ENCODE measurements around the gene TIAM1.

The TIAM1 gene

DNA sequence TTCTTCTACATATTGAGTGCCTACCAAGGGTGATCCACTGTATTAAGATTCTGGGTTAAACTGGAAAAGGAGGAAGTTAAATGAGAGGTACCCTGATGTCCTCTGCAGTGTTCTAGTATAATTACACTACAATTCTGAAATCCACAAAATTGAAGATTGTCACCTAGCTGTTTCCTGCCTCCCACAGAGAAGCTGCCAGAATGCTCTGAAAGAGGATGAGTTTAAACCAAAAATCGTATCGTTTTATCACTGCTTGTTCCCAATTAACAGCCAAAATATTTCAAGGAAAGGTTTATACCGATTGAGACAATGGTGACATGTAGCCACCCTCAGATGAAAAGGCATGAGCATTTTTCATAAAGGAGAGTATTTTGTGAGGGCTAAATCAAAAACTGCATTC, 28.0 kb downstream of the TIAM1 start:
- no peaks in the 10 kb centered on the region for H3K9me3 ChIP-seq (ENCODE audit: insufficient read depth, low read length)
- H3K9ac ChIP-seq (ENCODE audit: low read length) = no peak overlapping the region
- no peak overlapping the region for H3K27ac ChIP-seq (ENCODE audit: low read depth, low read length)
- H3K9me2 ChIP-seq (replicated peaks; ENCODE audit: insufficient read depth, low read length) = no peaks in the 10 kb centered on the region
- H3K27me3 ChIP-seq (ENCODE audit: low read length) = no peaks in the 10 kb centered on the region
- H3K4me2 ChIP-seq (ENCODE audit: low read depth, low read length, poor library complexity, severe bottlenecking) = no peak overlapping the region
- H3F3A ChIP-seq (ENCODE audit: insufficient read depth) = no peaks in the 10 kb centered on the region
- H4K20me1 ChIP-seq (ENCODE audit: low read depth, low read length) = no peaks in the 10 kb centered on the region
- no peaks in the 10 kb centered on the region for H3K79me2 ChIP-seq (ENCODE audit: insufficient read depth, low read length)
- no peak overlapping the region for H2AFZ ChIP-seq (ENCODE audit: low read depth, low read length, severe bottlenecking)
- no peaks in the 10 kb centered on the region for H3K36me3 ChIP-seq (ENCODE audit: low read length)
- TF ChIP-seq, protein P1, sequence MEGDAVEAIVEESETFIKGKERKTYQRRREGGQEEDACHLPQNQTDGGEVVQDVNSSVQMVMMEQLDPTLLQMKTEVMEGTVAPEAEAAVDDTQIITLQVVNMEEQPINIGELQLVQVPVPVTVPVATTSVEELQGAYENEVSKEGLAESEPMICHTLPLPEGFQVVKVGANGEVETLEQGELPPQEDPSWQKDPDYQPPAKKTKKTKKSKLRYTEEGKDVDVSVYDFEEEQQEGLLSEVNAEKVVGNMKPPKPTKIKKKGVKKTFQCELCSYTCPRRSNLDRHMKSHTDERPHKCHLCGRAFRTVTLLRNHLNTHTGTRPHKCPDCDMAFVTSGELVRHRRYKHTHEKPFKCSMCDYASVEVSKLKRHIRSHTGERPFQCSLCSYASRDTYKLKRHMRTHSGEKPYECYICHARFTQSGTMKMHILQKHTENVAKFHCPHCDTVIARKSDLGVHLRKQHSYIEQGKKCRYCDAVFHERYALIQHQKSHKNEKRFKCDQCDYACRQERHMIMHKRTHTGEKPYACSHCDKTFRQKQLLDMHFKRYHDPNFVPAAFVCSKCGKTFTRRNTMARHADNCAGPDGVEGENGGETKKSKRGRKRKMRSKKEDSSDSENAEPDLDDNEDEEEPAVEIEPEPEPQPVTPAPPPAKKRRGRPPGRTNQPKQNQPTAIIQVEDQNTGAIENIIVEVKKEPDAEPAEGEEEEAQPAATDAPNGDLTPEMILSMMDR (IDR thresholded peaks at IDR 0.05; ENCODE audit: insufficient read depth, low read length, poor library complexity, severe bottlenecking) = no peak
- TF ChIP-seq EZH2phosphoT487 (conservative IDR thresholded peaks at IDR 0.05; ENCODE audit: low read length) = no peak
- no peak overlapping the region for H3K4me3 ChIP-seq (ENCODE audit: insufficient read depth, low read length, poor library complexity, severe bottlenecking)

DNA sequence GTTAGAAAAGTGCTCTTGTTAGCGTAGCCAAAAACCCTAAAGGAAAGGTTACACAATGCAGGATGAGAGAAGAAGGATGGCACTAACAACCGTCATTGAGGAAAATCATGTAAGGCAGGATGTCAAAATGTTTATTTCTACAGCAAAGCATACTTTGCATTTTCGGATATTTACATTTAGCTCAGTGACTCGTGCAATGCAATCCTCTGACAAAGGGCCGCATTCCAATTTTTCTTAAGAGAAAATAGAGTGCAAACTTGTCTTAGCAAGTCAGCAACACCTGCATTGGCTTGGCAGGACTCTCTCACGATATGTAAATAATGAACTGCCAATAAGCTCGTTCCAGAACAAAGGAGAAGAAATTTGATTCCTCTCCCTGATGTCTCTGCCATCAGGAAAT, 33.3 kb downstream of the TIAM1 start:
- no peaks in the 10 kb centered on the region for H3K79me2 ChIP-seq (ENCODE audit: insufficient read depth, low read length)
- no peak overlapping the region for H3K4me2 ChIP-seq (ENCODE audit: low read depth, low read length, poor library complexity, severe bottlenecking)
- no peak overlapping the region for H3K27ac ChIP-seq (ENCODE audit: low read depth, low read length)
- H3K9me3 ChIP-seq (ENCODE audit: insufficient read depth, low read length) = no peaks in the 10 kb centered on the region
- no peaks in the 10 kb centered on the region for H3K9me2 ChIP-seq (replicated peaks; ENCODE audit: insufficient read depth, low read length)
- no peak overlapping the region for H3K9ac ChIP-seq (ENCODE audit: low read length)
- no peak overlapping the region for H3K4me3 ChIP-seq (ENCODE audit: insufficient read depth, low read length, poor library complexity, severe bottlenecking)
- no peaks in the 10 kb centered on the region for H3K27me3 ChIP-seq (ENCODE audit: low read length)
- TF ChIP-seq, protein P1 (IDR thresholded peaks at IDR 0.05; ENCODE audit: insufficient read depth, low read length, poor library complexity, severe bottlenecking) = no peak
- TF ChIP-seq EZH2phosphoT487 (conservative IDR thresholded peaks at IDR 0.05; ENCODE audit: low read length) = no peak
- H4K20me1 ChIP-seq (ENCODE audit: low read depth, low read length) = no peaks in the 10 kb centered on the region
- no peaks in the 10 kb centered on the region for H3K36me3 ChIP-seq (ENCODE audit: low read length)
- no peaks in the 10 kb centered on the region for H3F3A ChIP-seq (ENCODE audit: insufficient read depth)
- no peak overlapping the region for H2AFZ ChIP-seq (ENCODE audit: low read depth, low read length, severe bottlenecking)

DNA sequence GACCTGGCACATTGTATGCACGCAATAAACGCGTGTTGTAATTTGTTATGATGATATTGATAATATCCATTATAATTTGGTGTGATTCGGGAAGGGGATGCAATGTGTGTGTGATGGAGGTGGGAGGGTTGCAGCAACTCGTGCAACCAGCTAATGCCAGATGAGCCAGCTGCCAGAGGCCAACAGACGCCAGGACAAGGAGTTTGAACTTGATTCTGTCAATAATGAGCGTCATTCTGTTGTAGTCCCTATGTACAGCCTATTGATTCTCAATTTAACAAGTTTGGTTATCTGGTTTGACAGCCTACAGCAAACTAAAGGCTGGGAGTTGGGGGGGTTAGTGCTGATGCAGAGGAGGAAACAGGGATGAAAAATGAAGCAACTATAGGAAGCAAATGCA, 35.5 kb downstream of the TIAM1 start:
- no peaks in the 10 kb centered on the region for H4K20me1 ChIP-seq (ENCODE audit: low read depth, low read length)
- H3K27ac ChIP-seq (ENCODE audit: low read depth, low read length) = no peak overlapping the region
- no peaks in the 10 kb centered on the region for H3K36me3 ChIP-seq (ENCODE audit: low read length)
- no peak overlapping the region for H3K9ac ChIP-seq (ENCODE audit: low read length)
- no peaks in the 10 kb centered on the region for H3K9me3 ChIP-seq (ENCODE audit: insufficient read depth, low read length)
- no peak overlapping the region for H3K4me3 ChIP-seq (ENCODE audit: insufficient read depth, low read length, poor library complexity, severe bottlenecking)
- no peak overlapping the region for H3K4me2 ChIP-seq (ENCODE audit: low read depth, low read length, poor library complexity, severe bottlenecking)
- no peaks in the 10 kb centered on the region for H3K27me3 ChIP-seq (ENCODE audit: low read length)
- no peaks in the 10 kb centered on the region for H3F3A ChIP-seq (ENCODE audit: insufficient read depth)
- TF ChIP-seq EZH2phosphoT487 (conservative IDR thresholded peaks at IDR 0.05; ENCODE audit: low read length) = no peak
- TF ChIP-seq, protein P1 (IDR thresholded peaks at IDR 0.05; ENCODE audit: insufficient read depth, low read length, poor library complexity, severe bottlenecking) = no peak
- no peaks in the 10 kb centered on the region for H3K9me2 ChIP-seq (replicated peaks; ENCODE audit: insufficient read depth, low read length)
- H3K79me2 ChIP-seq (ENCODE audit: insufficient read depth, low read length) = no peaks in the 10 kb centered on the region
- H2AFZ ChIP-seq (ENCODE audit: low read depth, low read length, severe bottlenecking) = no peak overlapping the region

Measured in SU-DHL-6 (cell line).